Measurements from ENCODE around the gene UAP1. TPM values are rescaled to one million over a fixed set of nuclear protein-coding genes. Genes with fewer than 3 reads are reported as not detected.

The UAP1 gene
- total RNA-seq, 1 donor from 2014 or later = 29.4 TPM

GRCh38 chr1:162587347-162587746 is 25.8 kb downstream of the UAP1 start:
- Histone ChIP-seq H3K9me3 (no peaks in the 10 kb centered on the region), H3K4me3 (no peak overlapping the region), H3K4me1 (no peaks in the 10 kb centered on the region), H3K27me3 (ENCODE audit: low read depth) (no peaks in the 10 kb centered on the region), H3K36me3 (peaks cover 75% of the 10 kb centered on the region), H3K27ac (no peak overlapping the region)
- no peak for DNase-seq
- intact Hi-C loops (cut with DNase I) = no loop called here
- ATAC-seq = no peak
- TF ChIP-seq CTCF (IDR thresholded peaks at IDR 0.05) = no peak

GRCh38 chr1:162587761-162588260 is 26.3 kb downstream of the UAP1 start:
- intact Hi-C loops (cut with DNase I) = no loop called here

GRCh38 chr1:162590101-162590500 is 28.6 kb downstream of the UAP1 start:
- intact Hi-C loops (cut with DNase I) = no loop called here
- DNase-seq = no peak
- TF ChIP-seq CTCF (IDR thresholded peaks at IDR 0.05) = no peak
- H3K4me1 ChIP-seq = no peaks in the 10 kb centered on the region
- no peak for ATAC-seq
- peaks cover 79% of the 10 kb centered on the region for H3K36me3 ChIP-seq
- H3K9me3 ChIP-seq = no peaks in the 10 kb centered on the region
- no peaks in the 10 kb centered on the region for H3K27me3 ChIP-seq (ENCODE audit: low read depth)
- H3K4me3 ChIP-seq = no peak overlapping the region
- H3K27ac ChIP-seq = no peak overlapping the region

More at GRCh38 chr1:162587761-162588260, 26.3 kb downstream of the UAP1 start:
- no peak for DNase-seq
- Histone ChIP-seq H3K27ac (no peak overlapping the region), H3K4me1 (no peaks in the 10 kb centered on the region), H3K27me3 (ENCODE audit: low read depth) (no peaks in the 10 kb centered on the region), H3K36me3 (peaks cover 75% of the 10 kb centered on the region), H3K4me3 (no peak overlapping the region), H3K9me3 (no peaks in the 10 kb centered on the region)
- TF ChIP-seq CTCF (IDR thresholded peaks at IDR 0.05) = no peak
- ATAC-seq = no peak

GRCh38 chr1:162590686-162591085 is 29.2 kb downstream of the UAP1 start:
- no peak for TF ChIP-seq CTCF (IDR thresholded peaks at IDR 0.05)
- Histone ChIP-seq H3K4me1 (no peaks in the 10 kb centered on the region), H3K9me3 (no peaks in the 10 kb centered on the region), H3K4me3 (no peak overlapping the region), H3K36me3 (peaks cover 83% of the 10 kb centered on the region), H3K27me3 (ENCODE audit: low read depth) (no peaks in the 10 kb centered on the region), H3K27ac (no peak overlapping the region)
- intact Hi-C loops (cut with DNase I) = no loop called here
- ATAC-seq = no peak
- no peak for DNase-seq

GRCh38 chr1:162596514-162597170 is 35.1 kb downstream of the UAP1 start:
- peaks cover 87% of the 10 kb centered on the region for H3K36me3 ChIP-seq
- H3K27me3 ChIP-seq (ENCODE audit: low read depth) = no peaks in the 10 kb centered on the region
- TF ChIP-seq CTCF (IDR thresholded peaks at IDR 0.05) = no peak
- H3K4me1 ChIP-seq = no peaks in the 10 kb centered on the region
- H3K4me3 ChIP-seq = no peak overlapping the region
- ATAC-seq (no peak), DNase-seq (no peak)
- H3K9me3 ChIP-seq = no peaks in the 10 kb centered on the region
- intact Hi-C loops (cut with DNase I) = no loop called here
- no peak overlapping the region for H3K27ac ChIP-seq
